SH-SY5Y (cell line): Measurements from ENCODE around the gene PSD2.

Experiments
- GATA2 ChIP-seq: IDR thresholded peaks from 2 replicates; pipeline ENCODE4 v1.6.1; 2011; ENCODE audit warnings: mild to moderate bottlenecking, low read depth, low read length
- GATA3 ChIP-seq: IDR thresholded peaks from 2 replicates; pipeline ENCODE4 v1.6.1; 2011; ENCODE audit warnings: low read depth, mild to moderate bottlenecking, low read length, moderate library complexity

DNA sequence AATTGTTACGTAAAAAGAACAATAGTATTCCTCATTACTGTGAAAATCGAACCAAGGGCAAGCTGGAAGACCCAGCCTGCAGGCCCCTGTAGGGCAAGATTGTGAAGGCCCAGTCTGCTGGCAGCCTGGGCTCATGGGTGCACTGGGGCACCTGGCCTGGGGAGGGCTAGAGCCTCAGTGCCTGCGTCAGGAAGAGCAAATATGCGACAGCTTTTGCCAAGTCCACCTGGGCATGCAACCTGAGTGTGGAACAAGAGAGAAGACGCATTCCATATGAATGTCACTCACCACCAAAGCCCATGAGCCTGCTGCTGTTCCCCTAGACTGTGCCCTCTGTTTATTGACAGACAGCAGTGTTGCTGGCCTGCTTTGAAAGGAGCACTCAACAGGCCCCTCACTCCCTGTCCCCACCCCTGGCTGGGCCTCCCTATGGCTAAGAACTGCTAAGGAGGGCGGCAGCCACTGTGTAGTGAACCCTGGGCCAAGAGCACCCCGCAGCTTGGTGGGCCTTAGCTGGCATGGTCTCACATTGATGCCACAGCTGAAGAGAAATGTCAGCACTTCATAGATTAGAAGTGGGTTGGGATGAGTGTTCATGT, 28.2 kb downstream of the PSD2 start:
- TF ChIP-seq GATA2 (no peak), GATA3 (no peak)
